ENCODE measurements around the gene ZNF143.

Gene ZNF143

DNA sequence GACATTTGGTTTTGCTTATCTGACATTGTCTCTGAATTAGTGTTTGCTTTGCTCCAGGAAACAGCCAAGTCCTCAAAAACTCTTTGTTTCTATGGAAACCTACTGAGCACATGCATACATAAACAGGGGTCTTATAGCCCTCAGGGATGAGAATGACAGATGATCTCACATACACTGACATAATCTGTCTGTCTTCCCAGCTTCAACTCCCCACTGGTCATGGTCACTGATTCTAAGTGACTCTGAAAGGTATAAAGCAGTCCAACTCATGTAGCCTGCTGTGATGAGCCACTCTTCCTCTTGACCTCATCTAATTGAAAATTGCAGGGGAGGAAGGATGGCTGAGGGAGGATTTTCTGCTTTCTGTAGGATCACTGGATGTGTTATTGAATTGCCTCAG lies 12.6 kb downstream of the ZNF143 start:
- TF ChIP-seq CTCF (IDR thresholded peaks at IDR 0.05; ENCODE audit: low read depth, low read length, missing control alignments), result no peak
- DNase-seq (ENCODE audit: low read depth), result no peak
- H3K4me3 ChIP-seq (ENCODE audit: low read depth, low read length), result no peak overlapping the region

GRCh38 chr11:9479899-9480298 lies 19.1 kb downstream of the ZNF143 start:
- TF ChIP-seq CTCF (IDR thresholded peaks at IDR 0.05; ENCODE audit: low read depth, low read length, missing control alignments), result no peak
- H3K4me3 ChIP-seq (ENCODE audit: low read depth, low read length), result no peak overlapping the region

GRCh38 chr11:9489080-9489765 lies 28.4 kb downstream of the ZNF143 start:
- no peak for DNase-seq (ENCODE audit: low read depth)
- no peak for TF ChIP-seq CTCF (IDR thresholded peaks at IDR 0.05; ENCODE audit: low read depth, low read length, missing control alignments)
- no peak overlapping the region for H3K4me3 ChIP-seq (ENCODE audit: low read depth, low read length)

More at GRCh38 chr11:9479899-9480298, 19.1 kb downstream of the ZNF143 start:
- no peak for DNase-seq (ENCODE audit: low read depth)

- no peak for TF ChIP-seq CTCF (IDR thresholded peaks at IDR 0.05; ENCODE audit: low read depth, low read length, missing control alignments)
- H3K4me3 ChIP-seq (ENCODE audit: low read depth, low read length), result no peak overlapping the region
- DNase-seq (ENCODE audit: low read depth), result no peak
Observed at GRCh38 chr11:9490376-9490775, 29.6 kb downstream of the ZNF143 start.

DNA sequence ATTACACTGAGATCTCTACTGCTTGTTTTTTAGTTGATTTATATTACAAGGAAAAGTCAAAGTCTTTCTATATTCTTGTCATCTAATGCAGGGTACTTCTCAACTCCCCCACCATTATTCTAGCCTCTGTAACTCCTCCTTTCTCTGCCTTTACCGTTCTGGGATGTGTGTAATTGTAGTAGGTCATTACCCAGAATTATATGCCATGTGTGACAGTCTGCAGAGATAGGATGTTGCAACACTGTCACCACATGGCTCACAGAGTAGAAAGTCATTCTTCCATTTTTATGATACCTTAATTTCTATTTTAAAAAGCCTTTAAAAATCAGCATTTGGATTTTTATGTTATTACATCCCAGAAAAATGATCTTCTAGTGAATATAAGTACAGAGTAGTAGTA lies 32.7 kb downstream of the ZNF143 start:
- TF ChIP-seq CTCF (IDR thresholded peaks at IDR 0.05; ENCODE audit: low read depth, low read length, missing control alignments), result no peak
- no peak overlapping the region for H3K4me3 ChIP-seq (ENCODE audit: low read depth, low read length)
- no peak for DNase-seq (ENCODE audit: low read depth)

DNA sequence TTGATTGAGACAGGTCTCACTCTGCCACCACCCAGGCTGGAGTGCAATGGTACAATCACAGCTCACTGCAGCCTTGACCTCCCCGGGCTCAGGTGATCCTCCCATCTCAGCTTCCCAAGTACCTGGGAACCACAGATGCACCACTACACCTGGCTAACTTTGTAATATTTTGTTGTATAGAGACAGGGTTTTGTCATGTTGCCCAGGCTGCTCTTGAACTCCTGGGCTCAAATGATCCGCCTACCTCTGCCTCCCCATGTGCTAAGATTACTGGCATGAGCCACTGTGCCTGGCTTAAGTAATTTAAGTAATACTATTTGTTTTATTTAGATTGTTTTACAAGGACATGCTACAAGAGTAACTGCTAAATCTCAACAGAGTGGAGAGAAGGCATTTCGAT lies 33.5 kb downstream of the ZNF143 start:
- no peak overlapping the region for H3K4me3 ChIP-seq (ENCODE audit: low read depth, low read length)
- DNase-seq (ENCODE audit: low read depth), result no peak
- TF ChIP-seq CTCF (IDR thresholded peaks at IDR 0.05; ENCODE audit: low read depth, low read length, missing control alignments), result no peak
